HG02981 (cell line): ENCODE measurements around the gene PHTF2.
"Not testable (repeated sequence)": the region's sequence is repeated elsewhere in the genome, so short reads cannot be mapped to it uniquely, and the experiment has no call there.

Source experiments
- ATAC-seq: cut with Tn5 transposase; IDR thresholded peaks from one replicate; pipeline ENCODE4 v1.9.1; 2021; ENCODE audit warnings: mild to moderate bottlenecking, moderate library complexity; ENCODE audit not compliant: unreplicated experiment

The PHTF2 gene

GRCh38 chr7:77827999-77828398, 29.4 kb downstream of the PHTF2 start:
- ATAC-seq, result no peak

GRCh38 chr7:77830649-77831355, 32.2 kb downstream of the PHTF2 start:
- ATAC-seq, result no peak

- ATAC-seq, result no peak
These were observed 32.9 kb downstream of the PHTF2 start for GRCh38 chr7:77831481-77831880.

- no peak for ATAC-seq
These were observed 33.4 kb downstream of the PHTF2 start for GRCh38 chr7:77831953-77832352.

- ATAC-seq, result no peak
These were observed 34.6 kb downstream of the PHTF2 start for GRCh38 chr7:77833136-77833535.

GRCh38 chr7:77836425-77836824, 37.9 kb downstream of the PHTF2 start:
- not testable (repeated sequence) for ATAC-seq

GRCh38 chr7:77837275-77837674, 38.7 kb downstream of the PHTF2 start:
- no peak for ATAC-seq

GRCh38 chr7:77837966-77838365, 39.4 kb downstream of the PHTF2 start:
- no peak for ATAC-seq

- no peak for ATAC-seq
These were observed 40.4 kb downstream of the PHTF2 start for GRCh38 chr7:77838929-77839491.

GRCh38 chr7:77839919-77840318, 41.3 kb downstream of the PHTF2 start:
- ATAC-seq, result no peak

GRCh38 chr7:77843194-77843593, 44.6 kb downstream of the PHTF2 start:
- ATAC-seq, result no peak

GRCh38 chr7:77846317-77847092, 47.9 kb downstream of the PHTF2 start:
- ATAC-seq, result no peak

- ATAC-seq, result no peak
These were observed 57.0 kb downstream of the PHTF2 start for GRCh38 chr7:77855371-77856083.

GRCh38 chr7:77858278-77858677, 59.7 kb downstream of the PHTF2 start:
- peak; percentile 53 for ATAC-seq

GRCh38 chr7:77859343-77859742, 60.8 kb downstream of the PHTF2 start:
- ATAC-seq, result no peak

- ATAC-seq, result no peak
These were observed 64.1 kb downstream of the PHTF2 start for GRCh38 chr7:77862691-77863090.

GRCh38 chr7:77863860-77864259, 65.3 kb downstream of the PHTF2 start:
- no peak for ATAC-seq

- no peak for ATAC-seq
These were observed 67.8 kb downstream of the PHTF2 start for GRCh38 chr7:77866370-77866769.

- no peak for ATAC-seq
These were observed 68.4 kb downstream of the PHTF2 start for GRCh38 chr7:77866786-77867536.

- ATAC-seq, result no peak
These were observed 68.9 kb downstream of the PHTF2 start for GRCh38 chr7:77867537-77867865.

- not testable (repeated sequence) for ATAC-seq
These were observed 73.7 kb downstream of the PHTF2 start for GRCh38 chr7:77872256-77872655.
